Measurements from ENCODE around the gene CCDC154.
"Not testable (repeated sequence)": the region's sequence is repeated elsewhere in the genome, so short reads cannot be mapped to it uniquely, and the experiment has no call there.

The CCDC154 gene

DNA sequence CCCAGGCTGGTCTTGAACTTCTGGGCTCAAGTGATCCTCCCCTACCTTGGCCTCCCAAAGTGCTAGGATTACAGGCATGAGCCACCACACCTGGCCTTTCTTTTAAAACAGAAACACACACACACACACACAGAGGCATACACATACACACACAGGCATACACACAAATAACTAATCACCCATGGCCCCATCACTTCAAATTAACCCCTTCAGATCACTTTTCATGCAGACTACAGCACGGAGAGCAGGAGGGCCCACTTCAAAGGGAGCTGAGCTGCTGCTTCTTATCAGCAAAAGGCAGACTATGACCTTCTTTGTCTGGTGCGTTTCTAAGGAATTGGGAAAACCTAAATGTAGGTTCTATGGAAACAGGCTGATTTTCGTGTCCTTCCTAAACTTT, 28.6 kb upstream of the CCDC154 start:
- no peak for DNase-seq

DNA sequence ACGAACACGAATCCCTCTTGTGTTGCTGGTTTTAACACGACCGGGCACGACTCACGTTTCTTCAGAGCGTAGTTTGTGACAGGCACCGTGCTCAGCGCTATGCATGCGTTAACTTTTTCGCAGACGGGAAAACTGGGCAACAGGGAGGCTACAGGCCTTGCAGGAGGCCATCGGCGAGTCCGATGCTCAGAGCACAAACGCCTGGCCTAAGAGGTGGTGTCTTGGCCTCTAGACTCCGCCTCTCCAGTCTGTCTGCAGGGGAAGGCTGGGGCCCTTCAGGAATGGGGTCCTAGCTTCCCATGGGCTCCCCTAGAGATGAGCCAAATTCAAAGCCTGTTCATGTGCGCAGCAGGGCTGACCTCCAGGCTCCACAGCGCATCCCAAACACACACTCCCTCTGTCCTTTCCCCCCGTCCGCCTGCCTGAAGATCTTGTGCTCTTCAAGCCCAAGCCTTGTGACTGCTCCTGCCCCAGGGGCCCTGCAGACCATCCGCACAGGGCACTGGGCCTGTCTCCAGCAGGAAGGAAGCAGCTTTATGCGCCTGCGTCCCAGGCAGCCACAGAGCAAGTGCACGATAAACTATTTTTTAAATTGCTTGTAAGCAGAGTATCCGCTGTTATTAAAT, 27.3 kb upstream of the CCDC154 start:
- DNase-seq = no peak

DNA sequence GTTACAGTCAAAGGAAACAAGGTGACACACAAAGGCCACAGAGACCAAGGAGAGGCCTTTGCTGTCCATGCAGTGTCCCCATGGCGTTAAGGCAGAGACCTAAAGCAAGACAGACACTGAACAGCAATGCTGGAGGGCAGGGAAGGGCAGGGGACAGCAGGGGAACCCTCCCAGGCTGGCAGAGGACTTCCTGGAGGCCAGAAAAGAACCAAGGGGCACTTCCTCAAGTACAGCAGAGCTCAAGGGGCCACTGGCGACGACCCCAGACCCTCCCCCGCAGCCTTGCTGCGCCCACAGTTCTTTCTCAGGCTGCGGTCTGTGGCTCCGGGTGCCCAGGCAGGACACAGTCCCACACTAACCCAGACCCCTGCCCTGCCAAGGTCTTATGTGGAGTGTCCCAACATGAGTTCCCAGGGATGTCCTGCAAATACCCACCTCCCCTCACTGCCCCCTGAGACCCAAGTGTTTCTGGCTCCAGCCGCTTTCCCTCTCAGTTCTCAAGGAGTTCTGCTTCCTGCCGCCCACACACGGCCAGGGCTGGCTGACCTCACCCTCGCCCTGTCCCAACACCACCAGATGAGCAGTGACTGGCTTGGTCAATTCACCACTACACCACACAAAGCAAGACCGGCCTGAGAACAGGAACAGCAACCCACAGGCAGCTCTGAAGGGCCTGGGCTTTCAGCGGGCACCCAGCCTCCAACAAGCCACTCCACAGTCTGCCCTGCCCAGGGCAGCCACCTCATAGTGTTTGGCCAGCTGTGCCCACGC, 26.3 kb upstream of the CCDC154 start:
- no peak for DNase-seq

- no peak for DNase-seq
Measured at GRCh38 chr16:1469693-1470201, 25.4 kb upstream of the CCDC154 start.

GRCh38 chr16:1469141-1469540, 24.8 kb upstream of the CCDC154 start:
- DNase-seq = not testable (repeated sequence)

- DNase-seq = no peak
Measured at GRCh38 chr16:1468426-1468810, 24.1 kb upstream of the CCDC154 start.

DNA sequence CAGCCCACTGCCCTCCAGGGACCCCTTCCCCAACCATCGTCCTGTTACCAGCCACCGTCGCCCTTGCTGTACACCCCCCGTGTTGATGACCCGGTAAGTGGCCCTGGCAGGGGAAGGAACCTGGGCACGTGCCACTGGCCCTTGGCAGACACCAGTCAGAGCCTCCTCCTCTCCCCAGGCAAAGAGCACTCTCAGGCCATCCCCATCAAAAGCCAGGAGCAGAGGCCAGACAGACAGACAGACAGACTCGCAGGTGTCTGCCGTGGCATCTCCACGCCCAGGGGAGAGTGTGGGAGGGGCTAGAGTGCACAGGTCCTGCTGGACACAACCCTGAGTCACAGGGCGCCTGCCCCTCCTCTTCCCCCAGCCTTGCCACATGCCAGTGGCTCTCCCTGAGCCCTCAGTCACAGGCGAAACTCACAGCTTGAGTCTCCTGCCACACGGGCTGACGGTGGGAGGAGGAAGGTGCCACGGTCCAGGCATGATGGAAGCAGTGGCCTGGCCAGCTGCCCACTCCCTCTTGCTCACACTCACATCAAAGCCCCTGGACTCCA, 22.7 kb upstream of the CCDC154 start:
- no peak for DNase-seq

- no peak for DNase-seq
Measured at GRCh38 chr16:1466054-1466453, 21.7 kb upstream of the CCDC154 start.

GRCh38 chr16:1465567-1465915, 21.2 kb upstream of the CCDC154 start:
- DNase-seq = no peak

DNA sequence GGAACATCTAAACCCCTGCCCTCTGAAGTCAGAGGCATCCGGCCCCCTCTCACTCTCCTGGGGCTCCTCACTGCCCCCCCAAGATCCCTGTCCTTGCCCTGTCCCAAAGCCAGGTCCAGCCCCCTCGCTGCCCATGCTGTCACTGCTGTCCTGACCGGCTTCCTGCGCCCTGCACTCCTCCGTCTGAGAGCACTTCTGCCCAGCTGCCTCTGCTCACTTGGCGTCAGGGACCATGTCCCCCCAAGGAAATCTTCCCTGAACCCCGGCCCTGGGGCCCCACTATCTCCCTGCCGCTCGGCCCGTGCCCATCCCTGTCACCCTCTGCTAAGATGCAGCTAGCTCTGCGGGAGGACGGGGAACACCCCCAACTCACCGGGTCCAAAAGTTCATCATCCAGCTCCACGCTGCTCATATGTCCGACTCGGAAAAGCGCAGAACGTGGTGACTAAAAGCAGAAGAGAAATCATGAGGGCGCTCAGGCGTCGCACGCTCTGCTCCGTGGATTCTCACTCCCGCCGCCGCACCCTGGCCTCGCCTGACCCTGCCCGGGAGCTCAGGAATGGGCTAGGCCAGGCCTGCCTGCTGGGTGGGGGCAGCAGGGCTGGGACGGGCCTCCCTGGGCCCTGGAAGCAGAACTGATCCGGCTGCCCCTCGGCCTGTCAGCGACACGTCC, 20.7 kb upstream of the CCDC154 start:
- no peak for DNase-seq

- no peak for DNase-seq
Measured at GRCh38 chr16:1464196-1464893, 20.0 kb upstream of the CCDC154 start.

GRCh38 chr16:1461146-1461545, 16.8 kb upstream of the CCDC154 start:
- no peak for DNase-seq

DNA sequence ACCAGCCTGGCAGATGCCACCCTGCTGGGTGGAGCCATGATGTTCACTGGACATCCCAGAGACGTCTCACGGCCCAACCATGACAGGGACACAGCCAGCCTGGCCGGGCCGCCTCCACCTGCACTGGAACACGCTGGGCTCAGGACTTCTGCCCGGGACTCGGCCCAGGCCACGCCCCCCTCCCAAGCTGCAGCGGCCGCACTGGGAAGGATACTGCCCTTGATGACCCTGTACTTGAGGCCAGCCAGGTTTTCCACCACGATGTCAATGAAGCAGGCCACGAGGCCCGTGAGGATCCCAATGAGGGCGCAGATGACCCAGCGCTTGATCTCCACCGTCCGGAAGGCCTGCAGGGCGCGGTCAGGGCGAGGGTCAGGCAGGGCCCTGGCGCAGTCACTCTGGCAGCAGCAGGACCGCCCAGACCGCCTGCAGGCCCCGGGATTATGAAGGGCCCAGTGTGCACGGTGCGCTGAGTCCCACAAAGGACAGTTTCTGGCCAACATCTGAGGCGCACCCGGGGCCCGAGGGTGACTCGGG, 16.3 kb upstream of the CCDC154 start:
- DNase-seq = no peak

- no peak for DNase-seq
Measured at GRCh38 chr16:1459967-1460366, 15.6 kb upstream of the CCDC154 start.

- no peak for DNase-seq
Measured at GRCh38 chr16:1458977-1459341, 14.6 kb upstream of the CCDC154 start.

DNA sequence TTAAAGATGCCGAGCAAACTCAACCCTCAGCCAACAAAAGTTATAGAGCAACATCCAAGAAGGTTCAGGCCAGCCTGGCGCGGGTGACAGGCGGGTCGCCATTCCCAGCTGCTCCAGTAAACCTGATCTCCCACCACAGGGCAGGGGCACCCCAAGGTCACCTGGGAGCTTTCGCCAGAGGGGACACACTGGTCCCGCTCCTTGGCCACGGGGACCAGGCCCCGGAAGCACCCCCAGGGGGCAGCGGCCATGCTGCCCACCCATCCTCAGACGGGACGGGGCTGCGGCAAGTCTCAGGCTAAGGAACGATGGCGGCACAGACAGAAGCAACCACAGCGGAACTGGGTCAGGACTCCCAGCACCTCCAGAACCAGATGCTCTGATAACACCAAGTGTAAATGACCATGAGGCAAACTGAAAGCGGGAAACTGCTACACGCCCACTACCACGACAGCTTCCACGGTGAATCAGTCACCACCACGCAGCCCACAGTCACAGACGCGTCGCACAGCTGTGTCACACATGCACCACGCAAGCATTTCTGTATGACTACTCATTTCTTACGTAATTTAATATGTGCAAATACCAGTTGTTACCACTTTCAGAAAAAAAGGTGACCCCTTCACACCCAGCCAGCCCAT, 14.1 kb upstream of the CCDC154 start:
- DNase-seq = no peak

- DNase-seq = no peak
Measured at GRCh38 chr16:1457489-1458245, 13.3 kb upstream of the CCDC154 start.

- DNase-seq = no peak
Measured at GRCh38 chr16:1456951-1457350, 12.6 kb upstream of the CCDC154 start.

DNA sequence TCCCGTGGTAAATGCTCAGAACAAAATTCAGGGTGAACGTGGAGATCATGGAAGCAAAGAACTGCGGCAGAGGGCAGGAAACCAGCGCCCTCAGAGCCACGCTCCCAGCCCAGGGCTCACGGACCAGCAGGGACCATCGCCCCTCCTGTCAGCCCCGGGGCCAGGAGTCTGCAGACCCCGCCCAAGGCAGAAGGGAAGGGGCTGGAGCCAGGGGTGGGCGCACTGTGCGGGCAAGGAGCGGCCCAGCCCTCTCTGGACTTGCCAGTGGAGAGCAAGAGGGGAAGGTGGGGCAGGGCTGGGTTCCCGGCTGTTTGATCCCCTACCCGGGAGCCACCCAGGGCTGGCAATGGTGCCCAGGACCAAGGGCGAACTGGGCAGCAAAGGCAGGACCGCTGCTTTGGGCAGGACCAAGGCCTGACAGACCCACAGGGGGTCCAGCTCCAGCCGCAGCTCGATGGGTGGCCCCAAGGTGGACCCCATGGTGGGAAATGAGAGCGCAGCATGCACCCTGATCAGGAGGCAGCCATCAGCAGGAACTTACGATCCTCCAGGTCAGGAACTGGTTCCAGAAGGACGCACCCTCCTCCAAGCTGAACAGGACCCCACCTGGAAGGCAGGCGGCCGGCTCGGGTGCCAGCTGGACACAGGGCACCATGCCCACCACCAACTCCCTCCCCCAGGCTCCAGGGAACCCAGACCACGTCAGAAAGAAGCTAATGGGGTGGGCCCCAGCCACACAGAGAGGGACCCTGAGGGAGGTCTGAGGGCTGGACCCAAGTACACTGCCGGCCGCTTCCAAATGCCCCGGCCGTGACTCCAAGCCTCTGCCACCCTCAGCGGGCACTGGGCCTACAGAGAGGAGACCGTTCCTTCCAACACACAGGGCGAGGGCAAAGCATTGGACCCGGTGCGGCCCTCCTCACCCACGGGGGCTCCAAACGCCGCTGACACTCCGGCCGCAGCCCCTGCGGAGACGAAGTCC, 11.1 kb upstream of the CCDC154 start:
- no peak for DNase-seq

DNA sequence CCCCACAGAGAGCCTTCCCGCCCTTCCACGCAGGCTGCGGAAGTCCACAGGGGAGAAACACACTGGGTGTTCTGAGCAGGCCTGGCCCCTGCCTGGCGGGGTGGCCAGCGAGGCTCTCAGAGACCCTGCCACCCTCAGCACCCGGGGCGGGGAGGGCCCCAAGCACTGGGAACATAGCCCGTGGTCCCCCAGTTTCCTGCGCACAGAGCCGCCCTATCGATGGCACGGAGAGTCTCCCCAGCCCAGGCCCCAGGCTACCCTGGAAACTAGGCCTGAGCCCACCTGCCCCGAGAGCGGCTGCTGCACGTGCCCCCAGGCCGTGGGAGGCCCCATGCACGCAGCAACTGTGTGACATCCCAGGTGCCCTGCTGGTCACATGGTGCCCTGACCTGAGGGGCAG, 10.2 kb upstream of the CCDC154 start:
- DNase-seq = no peak

All from central memory CD4-positive, alpha-beta T cell (primary cell).